Mesendoderm (in vitro differentiated cells): ENCODE data around the gene NDUFC2.
"Not testable (repeated sequence)": the region's sequence is repeated elsewhere in the genome, so short reads cannot be mapped to it uniquely, and the experiment has no call there.

Source experiments
- DNase-seq: peaks from one replicate; pipeline ENCODE4 v3.0.0; 2013
- H2AK5ac ChIP-seq: 2 replicates; pipeline ENCODE4 v1.6.1; 2013; ENCODE audit warnings: low read length, inconsistent platforms
- H2BK120ac ChIP-seq: 2 replicates; pipeline ENCODE4 v1.6.1; 2013; ENCODE audit warnings: low read depth, mild to moderate bottlenecking, low read length, moderate library complexity, mixed read lengths
- H2BK15ac ChIP-seq: replicated peaks from 2 replicates; pipeline ENCODE4 v1.6.1; 2013; ENCODE audit warnings: low read depth, mild to moderate bottlenecking, moderate library complexity
- H2BK5ac ChIP-seq: 2 replicates; pipeline ENCODE4 v1.6.1; 2013; ENCODE audit warnings: low read length, inconsistent platforms
- H3K18ac ChIP-seq: 2 replicates; pipeline ENCODE4 v1.6.1; 2013; ENCODE audit warnings: mild to moderate bottlenecking, low read length, mixed read lengths
- H3K23ac ChIP-seq: one replicate; pipeline ENCODE4 v1.6.1; 2013; ENCODE audit warnings: low read length
- H3K27ac ChIP-seq: 2 replicates; pipeline ENCODE4 v1.5.1; 2013; ENCODE audit warnings: low read depth, mild to moderate bottlenecking, inconsistent platforms, low read length, moderate library complexity
- H3K27me3 ChIP-seq: 2 replicates; pipeline ENCODE4 v1.6.1; 2013; ENCODE audit warnings: low read length, control low read depth, mild to moderate bottlenecking, inconsistent platforms; ENCODE audit not compliant: insufficient read depth, poor library complexity
- H3K36me3 ChIP-seq: 2 replicates; pipeline ENCODE4 v1.6.1; 2013; ENCODE audit warnings: low read length, inconsistent platforms; ENCODE audit not compliant: control insufficient read depth, insufficient read depth
- H3K4ac ChIP-seq: one replicate; pipeline ENCODE4 v1.6.1; 2013; ENCODE audit warnings: low read depth, mild to moderate bottlenecking, low read length, moderate library complexity
- H3K4me1 ChIP-seq: 2 replicates; pipeline ENCODE4 v1.6.1; 2013; ENCODE audit warnings: low read depth, low read length, inconsistent platforms; ENCODE audit not compliant: control insufficient read depth
- H3K4me2 ChIP-seq: 2 replicates; pipeline ENCODE4 v1.6.1; 2013; ENCODE audit warnings: low read length
- H3K4me3 ChIP-seq: 2 replicates; pipeline ENCODE4 v1.5.1; 2013; ENCODE audit warnings: mild to moderate bottlenecking, low read length
- H3K56ac ChIP-seq: one replicate; pipeline ENCODE4 v1.6.1; 2013; ENCODE audit warnings: low read length
- H3K79me1 ChIP-seq: 2 replicates; pipeline ENCODE4 v1.6.1; 2013; ENCODE audit warnings: low read length, inconsistent platforms
- H3K79me2 ChIP-seq: 2 replicates; pipeline ENCODE4 v1.6.1; 2013; ENCODE audit warnings: mild to moderate bottlenecking, low read length; ENCODE audit not compliant: control insufficient read depth, insufficient read depth
- H3K9ac ChIP-seq: 2 replicates; pipeline ENCODE4 v1.6.1; 2013; ENCODE audit warnings: low read length, inconsistent platforms
- H4K5ac ChIP-seq: one replicate; pipeline ENCODE4 v1.6.1; 2013; ENCODE audit warnings: low read length
- H4K8ac ChIP-seq: one replicate; pipeline ENCODE4 v1.6.1; 2013; ENCODE audit warnings: low read depth, mild to moderate bottlenecking, control low read depth, low read length, moderate library complexity
- WGBS: extraction: QIAGEN DNeasy Blood & Tissue Kit; methylation state at CpG from one replicate; pipeline ENCODE4 v1.1.7; 2013; ENCODE audit warnings: low lambda C conversion rate, missing lambda C conversion rate; ENCODE audit not compliant: insufficient coverage; ENCODE audit errors: extremely low coverage; 5-methylcytosine and 5-hydroxymethylcytosine counted together

Gene NDUFC2

GRCh38 chr11:78077592-78077991 lies 2.1 kb downstream of the NDUFC2 start:
- not testable (repeated sequence) for H3K56ac ChIP-seq, H3K4me1 ChIP-seq, H2AK5ac ChIP-seq, H4K5ac ChIP-seq, H3K18ac ChIP-seq, H3K9ac ChIP-seq, H3K27ac ChIP-seq, H2BK5ac ChIP-seq, H4K8ac ChIP-seq, H3K4me3 ChIP-seq, H3K4me2 ChIP-seq, H3K4ac ChIP-seq, H2BK120ac ChIP-seq, DNase-seq, H3K36me3 ChIP-seq, H3K23ac ChIP-seq, H3K27me3 ChIP-seq, H2BK15ac ChIP-seq
- Histone ChIP-seq H3K79me1 (peaks cover 25% of the 10 kb centered on the region), H3K79me2 (peaks cover 40% of the 10 kb centered on the region)
- no CpG with 5 or more reads among the region's 4 CpGs for WGBS

- Histone ChIP-seq H2BK15ac (no peak overlapping the region), H3K4me2 (no peak overlapping the region), H3K4me3 (no peak overlapping the region), H2AK5ac (no peak overlapping the region), H3K79me1 (peaks cover 28% of the 10 kb centered on the region), H3K27me3 (no peaks in the 10 kb centered on the region), H4K5ac (no peak overlapping the region), H3K36me3 (peaks cover 3% of the 10 kb centered on the region), H3K4me1 (peaks cover 3% of the 10 kb centered on the region), H3K4ac (no peak overlapping the region), H3K79me2 (peaks cover 40% of the 10 kb centered on the region), H2BK120ac (no peak overlapping the region), H2BK5ac (no peak overlapping the region), H3K18ac (no peak overlapping the region), H3K23ac (no peak overlapping the region), H4K8ac (no peak overlapping the region), H3K56ac (peak overlapping the region; percentile 67), H3K9ac (peak overlapping the region; percentile 34), H3K27ac (no peak overlapping the region)
- no peak for DNase-seq
- WGBS: no CpG with 5 or more reads among the region's 6 CpGs
These were observed 2.8 kb downstream of the NDUFC2 start for GRCh38 chr11:78076733-78077403.

- Histone ChIP-seq H3K9ac (no peak overlapping the region), H4K5ac (no peak overlapping the region), H3K4me1 (peaks cover 3% of the 10 kb centered on the region), H2BK120ac (no peak overlapping the region), H3K18ac (no peak overlapping the region), H3K79me2 (peaks cover 40% of the 10 kb centered on the region), H3K36me3 (peaks cover 6% of the 10 kb centered on the region), H3K27me3 (no peaks in the 10 kb centered on the region), H2AK5ac (no peak overlapping the region), H4K8ac (no peak overlapping the region), H2BK5ac (no peak overlapping the region), H3K23ac (no peak overlapping the region), H3K4ac (no peak overlapping the region), H3K4me3 (no peak overlapping the region), H3K79me1 (peaks cover 28% of the 10 kb centered on the region), H3K4me2 (no peak overlapping the region), H2BK15ac (no peak overlapping the region), H3K56ac (no peak overlapping the region), H3K27ac (no peak overlapping the region)
- WGBS: no CpG with 5 or more reads among the region's 6 CpGs
- DNase-seq: no peak
These were observed 4.9 kb downstream of the NDUFC2 start for GRCh38 chr11:78074756-78075155.

- Histone ChIP-seq H3K4me3 (no peak overlapping the region), H4K8ac (no peak overlapping the region), H2BK120ac (no peak overlapping the region), H3K4me2 (no peak overlapping the region), H3K18ac (no peak overlapping the region), H2BK5ac (no peak overlapping the region), H3K23ac (no peak overlapping the region), H3K36me3 (peaks cover 6% of the 10 kb centered on the region), H3K79me1 (peaks cover 16% of the 10 kb centered on the region), H3K27me3 (no peaks in the 10 kb centered on the region), H3K9ac (no peak overlapping the region), H3K79me2 (peaks cover 19% of the 10 kb centered on the region), H3K27ac (no peak overlapping the region), H2AK5ac (no peak overlapping the region), H3K4ac (no peak overlapping the region), H2BK15ac (no peak overlapping the region), H3K4me1 (peaks cover 3% of the 10 kb centered on the region), H3K56ac (no peak overlapping the region), H4K5ac (no peak overlapping the region)
- WGBS: no CpG with 5 or more reads among the region's 4 CpGs
- no peak for DNase-seq
These were observed 7.2 kb downstream of the NDUFC2 start for GRCh38 chr11:78072455-78072854.

- Histone ChIP-seq H3K27ac (no peak overlapping the region), H3K9ac (no peak overlapping the region), H3K4me2 (no peak overlapping the region), H4K5ac (no peak overlapping the region), H3K4me1 (peaks cover 3% of the 10 kb centered on the region), H2BK120ac (no peak overlapping the region), H2BK5ac (no peak overlapping the region), H3K56ac (no peak overlapping the region), H3K23ac (no peak overlapping the region), H3K79me2 (peaks cover 14% of the 10 kb centered on the region), H3K4me3 (no peak overlapping the region), H3K18ac (no peak overlapping the region), H3K36me3 (peaks cover 6% of the 10 kb centered on the region), H2AK5ac (no peak overlapping the region), H3K79me1 (peaks cover 15% of the 10 kb centered on the region), H3K4ac (no peak overlapping the region), H2BK15ac (no peak overlapping the region), H3K27me3 (no peaks in the 10 kb centered on the region), H4K8ac (no peak overlapping the region)
- no peak for DNase-seq
- WGBS: no CpG with 5 or more reads among the region's 3 CpGs
These were observed 7.9 kb downstream of the NDUFC2 start for GRCh38 chr11:78071717-78072116.

GRCh38 chr11:78070621-78071020 lies 9.0 kb downstream of the NDUFC2 start:
- no peak for DNase-seq
- no peak overlapping the region for H3K4ac ChIP-seq
- no peak overlapping the region for H3K23ac ChIP-seq
- H3K4me2 ChIP-seq: no peak overlapping the region
- no peak overlapping the region for H3K27ac ChIP-seq
- H3K79me1 ChIP-seq: peaks cover 9% of the 10 kb centered on the region
- no peak overlapping the region for H4K5ac ChIP-seq
- no peaks in the 10 kb centered on the region for H3K4me1 ChIP-seq
- no peak overlapping the region for H3K9ac ChIP-seq
- no peak overlapping the region for H2BK15ac ChIP-seq
- no peak overlapping the region for H3K18ac ChIP-seq
- H4K8ac ChIP-seq: no peak overlapping the region
- H2BK5ac ChIP-seq: no peak overlapping the region
- no CpG with 5 or more reads among the region's 2 CpGs for WGBS
- no peak overlapping the region for H2BK120ac ChIP-seq
- H2AK5ac ChIP-seq: no peak overlapping the region
- H3K56ac ChIP-seq: no peak overlapping the region
- H3K4me3 ChIP-seq: no peak overlapping the region
- peaks cover 6% of the 10 kb centered on the region for H3K79me2 ChIP-seq
- peaks cover 6% of the 10 kb centered on the region for H3K36me3 ChIP-seq
- no peaks in the 10 kb centered on the region for H3K27me3 ChIP-seq
